OCI-LY7 (cell line): ENCODE measurements around the gene ANKRD13D.

ENCODE experiments used
- CTCF ChIP-seq: fragments of 200-600 bp; sonication (generic); conservative IDR thresholded peaks from 2 replicates; pipeline ENCODE4 v1.5.1; 2014; ENCODE audit warnings: mild to moderate bottlenecking, antibody characterized with exemption, low read length, moderate library complexity, mixed read lengths
- EZH2phosphoT487 ChIP-seq: fragments of 200-600 bp; sonication (generic); IDR thresholded peaks from 2 replicates; pipeline ENCODE4 v1.6.1; 2018; ENCODE audit warnings: low read depth, borderline replicate concordance, mild to moderate bottlenecking, mixed run types, antibody characterized with exemption, low read length, moderate library complexity, mixed read lengths

GRCh38 chr11:67266449-67267187, 22.5 kb upstream of the ANKRD13D start, which contains the start of gene GRK2:
- TF ChIP-seq CTCF (no peak), EZH2phosphoT487 (no peak)
